Activated CD8-positive, alpha-beta memory T cell treated with anti-CD3 and anti-CD28 coated beads, Interleukin-2, amount 50 U/mL, for 24 hours (primary cell): ENCODE data around the gene SEC16A.
"Not testable (repeated sequence)": the region's sequence is repeated elsewhere in the genome, so short reads cannot be mapped to it uniquely, and the experiment has no call there.

Experiments
- DNase-seq: peaks from one replicate; pipeline ENCODE4 v3.0.0-alpha.2; 2020; ENCODE audit errors: extremely low read depth

SEC16A gene

DNA sequence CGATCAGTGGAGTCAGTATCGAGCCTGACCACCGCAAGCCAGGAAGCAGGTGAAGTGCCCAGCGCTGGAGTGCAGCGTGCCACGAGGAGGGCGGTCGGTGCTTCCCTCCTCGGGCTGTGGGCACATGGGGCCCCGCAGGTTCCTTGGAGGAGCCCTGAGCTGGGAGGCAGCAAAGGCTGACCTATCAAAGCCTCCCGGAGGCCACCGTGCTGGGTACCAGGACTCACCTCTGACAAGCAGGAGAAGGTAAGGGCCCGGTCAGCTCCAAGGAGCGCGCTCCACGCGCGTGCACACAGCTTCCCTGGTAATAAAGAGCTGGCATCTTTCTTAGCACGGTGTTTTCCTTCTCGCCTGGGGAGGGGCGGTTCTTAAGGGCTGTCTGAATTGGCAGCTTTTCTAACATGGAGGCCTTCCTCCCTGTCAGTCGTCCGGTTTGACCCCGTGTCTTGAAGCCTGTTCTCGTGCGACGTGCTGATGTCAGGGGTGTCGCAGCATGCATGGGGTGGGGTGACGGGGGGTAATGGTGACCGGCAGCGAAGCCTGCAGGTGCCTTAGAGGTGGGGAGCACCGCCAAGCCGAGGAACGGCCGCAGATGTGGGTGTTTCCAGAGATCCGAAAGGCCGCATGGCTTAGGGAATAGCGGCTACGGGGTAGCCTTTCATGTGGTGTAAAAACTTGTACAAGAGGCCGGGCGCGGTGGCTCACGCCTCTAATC is 59.3 kb downstream of the SEC16A start:
- DNase-seq: no peak

DNA sequence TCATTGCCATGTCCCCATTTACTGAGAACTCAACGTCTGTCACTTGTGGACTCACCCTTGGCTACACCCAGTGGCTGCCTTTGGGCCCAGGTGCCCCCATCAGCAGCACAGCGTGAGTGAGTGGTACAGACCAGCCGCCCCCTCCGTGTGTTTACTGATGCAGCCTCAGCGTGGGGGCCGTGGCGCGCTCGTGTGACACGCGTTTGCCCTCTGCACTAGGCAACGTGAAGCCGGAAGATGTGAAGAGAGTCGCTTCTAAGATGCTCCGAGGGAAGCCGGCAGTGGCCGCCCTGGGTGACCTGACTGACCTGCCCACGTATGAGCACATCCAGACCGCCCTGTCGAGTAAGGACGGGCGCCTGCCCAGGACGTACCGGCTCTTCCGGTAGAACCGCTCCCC is 60.0 kb downstream of the SEC16A start:
- DNase-seq: no peak

DNA sequence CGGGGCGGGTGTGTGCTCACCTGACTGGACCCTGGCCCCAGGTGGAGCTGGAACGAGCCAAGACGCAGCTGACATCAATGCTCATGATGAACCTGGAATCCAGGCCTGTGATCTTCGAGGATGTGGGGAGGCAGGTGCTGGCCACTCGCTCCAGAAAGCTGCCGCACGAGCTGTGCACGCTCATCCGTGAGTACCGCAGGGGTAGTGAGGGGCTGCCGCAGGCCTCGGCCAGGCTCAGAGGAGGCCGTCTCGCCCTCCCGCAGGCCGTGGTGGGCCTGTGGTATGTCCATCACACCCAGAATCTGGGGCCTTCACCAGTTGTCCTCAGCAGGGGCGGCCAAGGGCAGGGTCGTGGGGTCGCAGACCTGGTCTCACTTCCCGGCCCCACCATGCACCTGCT is 61.0 kb downstream of the SEC16A start:
- DNase-seq: no peak

DNA sequence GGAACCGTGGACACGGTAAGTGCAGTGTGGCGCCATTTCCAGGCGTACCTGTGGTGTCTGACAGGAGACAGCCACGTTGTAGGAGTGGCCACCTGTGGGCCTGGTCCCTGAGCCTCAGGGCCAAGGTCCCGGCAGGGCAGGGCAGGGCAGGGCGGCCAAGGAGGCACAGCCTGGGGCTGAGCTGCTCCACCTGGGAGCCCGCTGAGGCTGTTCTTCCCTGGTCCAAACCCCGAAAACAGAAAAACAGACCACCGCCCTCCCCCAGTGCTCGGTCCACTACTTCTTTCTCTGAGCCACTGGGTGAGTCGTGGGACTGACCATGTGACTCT is 63.8 kb downstream of the SEC16A start:
- DNase-seq: no peak

DNA sequence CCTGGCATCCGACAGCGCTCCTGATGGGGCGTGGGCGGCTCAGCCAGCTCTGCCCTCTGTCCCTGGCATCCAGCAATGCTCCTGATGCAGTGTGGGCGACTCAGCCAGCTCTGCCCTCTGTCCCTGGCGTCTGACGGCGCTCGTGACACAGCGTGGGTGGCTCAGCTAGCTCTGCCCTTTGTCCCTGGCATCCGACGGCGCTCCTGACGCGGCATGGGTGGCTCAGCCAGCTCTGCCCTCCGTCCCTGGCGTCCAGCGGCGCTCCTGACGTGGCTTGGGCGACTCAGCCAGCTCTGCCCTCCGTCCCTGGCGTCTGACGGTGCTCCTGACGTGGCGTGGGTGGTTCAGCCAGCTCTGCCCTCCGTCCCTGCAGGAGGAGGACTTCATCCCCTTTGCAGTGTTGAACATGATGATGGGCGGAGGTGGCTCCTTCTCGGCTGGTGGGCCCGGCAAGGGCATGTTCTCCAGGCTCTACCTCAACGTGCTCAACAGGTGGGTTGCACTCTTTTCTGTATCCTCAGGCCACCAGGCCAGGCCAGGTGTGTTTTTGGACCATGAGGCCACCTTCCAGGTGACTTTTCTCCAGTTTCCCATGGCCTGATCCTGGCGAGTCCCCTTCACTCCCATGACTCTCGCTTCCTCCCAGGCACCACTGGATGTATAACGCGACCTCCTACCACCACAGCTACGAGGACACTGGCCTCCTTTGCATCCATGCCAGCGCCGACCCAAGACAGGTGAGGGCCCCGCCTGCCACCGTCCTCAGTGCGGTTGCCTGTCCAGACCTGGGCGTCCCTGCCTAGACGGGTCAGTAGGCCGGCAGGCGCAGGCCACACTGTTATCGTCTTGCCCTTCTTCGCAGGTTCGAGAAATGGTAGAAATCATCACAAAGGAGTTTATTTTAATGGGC is 64.4 kb downstream of the SEC16A start:
- no peak for DNase-seq

DNA sequence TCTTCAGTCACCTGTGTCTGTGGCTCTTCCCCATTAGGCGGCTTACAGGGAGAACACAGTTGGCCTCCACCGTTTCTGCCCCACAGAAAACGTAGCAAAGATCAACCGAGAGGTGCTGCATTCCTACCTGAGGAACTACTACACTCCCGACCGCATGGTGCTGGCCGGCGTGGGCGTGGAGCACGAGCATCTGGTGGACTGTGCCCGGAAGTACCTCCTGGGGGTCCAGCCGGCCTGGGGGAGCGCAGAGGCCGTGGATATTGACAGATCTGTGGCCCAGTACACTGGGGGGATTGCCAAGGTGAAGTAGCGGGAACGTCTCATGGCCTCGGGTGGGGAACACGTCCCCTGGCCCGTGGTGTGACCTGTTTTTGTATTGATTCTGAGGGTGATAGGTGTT is 65.9 kb downstream of the SEC16A start:
- DNase-seq: no peak

DNA sequence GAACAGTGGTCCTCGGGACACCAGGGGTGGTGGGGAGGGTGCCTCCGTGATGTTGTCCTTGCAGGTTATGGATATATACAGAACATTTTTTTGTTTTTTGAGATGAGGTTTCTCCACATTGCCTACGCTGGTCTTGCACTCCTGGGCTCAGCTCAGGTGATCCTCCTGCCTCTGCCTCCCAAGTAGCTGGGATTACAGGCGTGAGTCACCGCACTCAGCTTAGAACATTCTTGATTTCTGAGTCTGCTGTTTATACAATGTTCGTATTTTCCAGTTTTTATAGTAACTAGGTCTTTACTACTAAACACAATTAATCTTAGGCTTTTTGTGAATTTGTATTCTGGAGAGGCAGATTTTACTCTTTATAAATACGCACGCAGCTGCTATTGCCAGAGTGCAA is 66.4 kb downstream of the SEC16A start:
- no peak for DNase-seq

DNA sequence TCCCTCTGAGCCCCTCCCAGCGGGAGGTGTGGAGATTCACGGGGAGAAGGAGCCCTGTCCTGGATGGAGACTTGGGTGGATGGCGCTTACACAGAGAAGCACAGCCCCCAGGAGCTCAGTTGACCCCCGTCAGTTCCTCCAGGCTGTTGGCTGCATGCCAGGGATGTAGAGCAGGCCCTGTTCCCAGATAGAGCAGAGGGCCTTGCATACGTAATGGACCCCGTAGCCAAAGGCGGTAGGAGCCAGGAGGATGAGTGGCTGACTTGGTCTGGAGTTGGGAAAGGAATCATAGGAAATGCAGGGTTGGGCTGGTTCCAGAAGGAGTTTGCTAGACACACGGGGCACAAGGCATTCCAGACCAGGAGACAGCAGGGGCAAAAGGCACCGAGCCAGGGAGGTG is 69.9 kb downstream of the SEC16A start:
- DNase-seq: no peak

DNA sequence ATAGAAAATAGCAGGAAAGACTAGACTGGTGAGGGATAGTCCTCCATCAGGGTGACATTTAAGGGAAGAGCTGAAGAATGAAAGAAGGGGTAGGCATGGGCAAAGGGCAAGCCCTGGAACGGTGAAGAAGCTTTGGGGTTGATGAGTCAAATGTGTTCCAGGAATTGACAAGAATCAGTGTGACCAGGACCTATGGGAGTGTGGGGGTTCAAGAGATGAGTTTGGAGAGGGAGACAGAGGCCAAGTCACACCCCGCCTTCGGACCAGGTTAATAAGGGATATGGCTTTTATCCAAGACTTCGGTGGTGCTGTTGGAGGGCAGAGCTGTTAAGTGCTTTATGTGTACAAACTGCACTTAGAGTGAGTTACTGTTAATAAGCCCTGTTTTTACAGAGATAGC is 71.5 kb downstream of the SEC16A start:
- no peak for DNase-seq

DNA sequence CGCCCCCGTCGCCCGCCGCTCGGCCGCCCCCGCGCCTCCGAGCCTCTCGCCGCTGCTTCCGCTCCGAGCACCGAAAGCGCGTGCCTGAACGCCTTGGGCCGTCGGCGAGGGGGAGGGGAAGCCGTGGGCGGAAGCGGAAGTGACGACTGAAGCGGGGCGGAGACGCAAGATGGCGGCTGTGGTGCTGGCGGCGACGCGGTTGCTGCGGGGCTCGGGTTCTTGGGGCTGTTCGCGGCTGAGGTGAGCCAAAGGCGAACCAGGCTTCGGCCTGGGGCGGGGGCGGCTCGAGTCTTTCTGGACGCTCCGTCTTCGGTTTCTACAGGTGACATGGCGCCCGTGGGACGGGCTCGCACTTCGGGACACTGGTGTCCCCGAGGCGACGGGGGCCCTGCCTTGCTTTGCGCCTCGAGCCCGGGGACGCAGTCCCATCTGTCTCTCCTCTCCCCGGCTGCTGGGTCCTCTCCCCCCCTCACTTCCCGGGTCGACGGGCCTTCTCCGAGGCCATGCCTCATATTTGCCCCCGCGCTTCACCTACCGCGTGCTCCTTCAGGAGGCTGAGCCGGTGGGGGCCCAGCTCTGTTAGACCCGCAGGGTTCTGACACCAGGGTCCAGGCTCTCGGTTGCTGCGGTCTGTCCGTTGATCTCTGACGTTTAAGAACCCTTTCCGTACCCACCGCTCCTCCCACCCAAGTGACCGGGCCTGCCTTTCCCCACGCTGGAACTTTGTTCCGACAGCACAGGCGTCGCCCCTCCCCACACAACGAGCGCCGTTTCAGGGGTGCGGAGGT is 72.1 kb downstream of the SEC16A start, which contains the start of the genes ENTR1 and PMPCA:
ENTR1 (minus strand) TSS at position 115 of the 788 bp plus-strand sequence. CDS start 217 bp downstream, outside the sequence.
PMPCA (plus strand) TSS at position 159 of the 788 bp plus-strand sequence; CDS start at position 170, 11 bp downstream.
- DNase-seq: peak; percentile 91

DNA sequence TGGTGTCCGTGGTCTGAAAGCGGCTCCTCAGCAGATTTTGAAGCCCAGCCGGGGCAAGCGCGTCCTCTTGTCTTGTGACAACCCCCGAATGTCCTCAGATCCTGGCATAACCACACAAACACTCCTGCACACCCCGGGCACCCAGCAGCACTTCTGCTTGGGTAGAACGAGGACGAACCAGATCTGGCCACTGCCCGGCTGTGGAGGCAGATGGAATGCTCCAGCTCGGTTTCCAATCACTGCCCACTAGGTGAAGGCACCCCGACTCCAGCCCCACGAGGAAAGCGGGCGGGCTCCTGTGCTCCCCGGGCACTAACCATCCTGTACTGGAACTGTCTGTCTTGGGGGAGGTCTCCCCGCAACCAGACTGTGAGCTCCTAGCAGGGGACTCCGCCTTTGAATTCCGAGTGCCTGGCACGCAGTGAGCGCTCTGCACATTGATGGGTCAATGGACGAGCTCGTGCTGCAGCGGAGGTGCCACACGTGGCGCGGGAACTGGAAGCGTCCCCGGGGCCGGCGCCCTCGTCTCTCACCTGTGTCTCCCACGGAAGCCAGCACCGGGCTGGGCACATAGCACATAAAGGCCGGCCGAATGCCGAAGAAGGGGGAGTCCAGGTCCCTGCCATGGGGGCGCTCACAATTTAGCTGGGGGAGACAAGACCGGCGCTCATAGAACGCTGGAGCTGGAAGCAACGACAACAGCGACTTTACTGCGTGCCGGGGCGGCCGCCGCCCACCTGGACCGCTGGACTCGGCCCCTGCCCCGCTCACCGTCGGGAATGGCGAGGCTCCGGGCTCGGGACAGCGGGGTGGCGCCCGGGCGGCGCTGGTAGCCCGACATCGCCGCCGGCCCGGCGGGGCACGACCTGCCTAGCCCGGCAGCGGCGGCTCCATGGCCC is 73.0 kb downstream of the SEC16A start:
- DNase-seq: no peak

DNA sequence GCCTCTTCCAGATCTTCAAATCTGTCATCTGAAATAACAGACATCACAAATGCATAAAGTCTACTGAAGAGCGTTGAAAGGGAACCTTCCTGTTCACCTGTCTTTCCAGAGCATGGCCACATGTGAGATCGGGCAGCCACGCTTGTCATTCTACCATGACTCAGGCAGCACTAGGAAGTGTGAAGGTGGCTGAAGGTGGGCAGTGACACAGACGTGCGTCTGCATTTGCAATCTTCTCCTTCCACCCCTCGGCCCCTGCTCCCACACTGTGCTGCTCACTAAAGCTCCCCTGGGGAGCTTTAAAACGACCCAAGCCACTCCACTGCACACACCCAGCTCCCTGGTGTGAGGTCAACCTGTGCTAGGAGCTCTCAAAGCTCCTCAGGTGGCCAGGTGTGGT is 74.9 kb downstream of the SEC16A start:
- no peak for DNase-seq

DNA sequence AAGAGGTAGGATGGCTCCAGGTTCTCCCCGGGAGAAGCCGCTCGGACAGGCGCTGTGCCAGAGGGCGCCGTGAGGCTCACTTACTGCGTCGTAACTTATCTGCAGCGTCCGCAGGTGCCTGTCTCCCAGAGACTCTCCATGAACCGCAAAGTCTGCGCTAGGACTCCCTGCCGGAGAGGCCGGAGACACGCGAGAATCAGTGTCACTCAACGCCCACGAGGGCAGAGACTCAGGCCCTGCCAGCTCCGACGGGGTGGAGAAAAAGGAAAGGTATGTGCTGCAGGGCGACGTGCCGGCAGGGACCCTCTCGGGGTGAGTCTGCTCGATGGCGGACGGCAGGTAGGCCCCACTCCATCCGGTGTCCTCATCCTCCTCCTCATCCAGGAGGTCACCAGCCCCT is 75.8 kb downstream of the SEC16A start:
- not testable (repeated sequence) for DNase-seq

DNA sequence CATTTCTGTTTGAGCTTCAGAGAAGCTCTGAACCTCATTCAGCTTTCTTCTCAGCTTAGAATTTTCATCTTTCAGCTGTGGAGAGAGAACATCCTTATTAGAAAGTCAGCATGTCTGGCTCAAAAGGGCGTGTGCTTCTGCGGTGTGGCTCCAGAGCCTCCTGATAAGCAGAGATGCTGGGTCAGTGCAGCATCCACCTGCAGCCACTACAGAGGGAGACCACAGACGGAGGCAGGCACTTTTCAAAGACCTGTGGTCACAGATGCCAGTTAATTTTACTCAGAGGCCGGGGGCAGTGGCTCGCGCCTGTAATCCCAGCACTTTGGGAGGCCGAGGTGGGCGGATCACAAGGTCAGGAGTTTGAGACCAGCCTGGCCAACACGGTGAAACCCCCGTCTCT is 76.9 kb downstream of the SEC16A start:
- DNase-seq: not testable (repeated sequence)

DNA sequence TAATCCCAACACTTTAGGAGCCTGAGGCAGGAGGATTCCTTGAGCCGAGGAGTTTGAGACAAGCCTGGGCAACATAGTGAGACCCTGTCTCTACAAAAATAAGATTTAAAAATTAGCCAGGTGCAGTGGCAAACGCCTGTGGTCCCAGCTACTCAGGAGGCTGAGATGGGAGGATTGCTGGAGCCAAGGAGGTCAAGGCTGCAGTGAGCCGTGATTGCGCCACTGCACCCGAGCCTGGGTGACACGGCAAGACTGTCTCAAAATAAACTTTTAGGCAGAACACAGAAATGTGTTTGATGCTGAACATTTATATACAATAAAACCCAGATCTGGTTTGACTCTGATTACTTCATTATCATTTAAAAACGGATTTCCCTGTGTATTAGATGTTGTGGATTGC is 77.4 kb downstream of the SEC16A start:
- no peak for DNase-seq

DNA sequence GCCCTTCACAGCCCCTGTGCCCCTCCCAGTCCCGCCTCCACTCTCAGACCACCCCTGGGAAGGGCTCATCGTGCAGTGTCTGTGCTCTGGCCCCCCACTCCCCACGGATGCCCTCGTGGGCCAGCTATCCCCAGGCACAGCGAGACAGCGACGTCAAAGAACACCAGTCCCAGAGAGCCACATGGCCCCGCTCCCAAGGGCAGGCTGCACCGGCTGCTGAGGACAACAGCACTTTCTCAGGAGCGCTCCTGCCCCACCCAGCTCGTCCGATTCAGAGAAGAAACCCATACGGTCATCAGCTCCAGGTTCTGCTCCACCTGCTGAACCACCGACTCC is 78.1 kb downstream of the SEC16A start:
- no peak for DNase-seq

DNA sequence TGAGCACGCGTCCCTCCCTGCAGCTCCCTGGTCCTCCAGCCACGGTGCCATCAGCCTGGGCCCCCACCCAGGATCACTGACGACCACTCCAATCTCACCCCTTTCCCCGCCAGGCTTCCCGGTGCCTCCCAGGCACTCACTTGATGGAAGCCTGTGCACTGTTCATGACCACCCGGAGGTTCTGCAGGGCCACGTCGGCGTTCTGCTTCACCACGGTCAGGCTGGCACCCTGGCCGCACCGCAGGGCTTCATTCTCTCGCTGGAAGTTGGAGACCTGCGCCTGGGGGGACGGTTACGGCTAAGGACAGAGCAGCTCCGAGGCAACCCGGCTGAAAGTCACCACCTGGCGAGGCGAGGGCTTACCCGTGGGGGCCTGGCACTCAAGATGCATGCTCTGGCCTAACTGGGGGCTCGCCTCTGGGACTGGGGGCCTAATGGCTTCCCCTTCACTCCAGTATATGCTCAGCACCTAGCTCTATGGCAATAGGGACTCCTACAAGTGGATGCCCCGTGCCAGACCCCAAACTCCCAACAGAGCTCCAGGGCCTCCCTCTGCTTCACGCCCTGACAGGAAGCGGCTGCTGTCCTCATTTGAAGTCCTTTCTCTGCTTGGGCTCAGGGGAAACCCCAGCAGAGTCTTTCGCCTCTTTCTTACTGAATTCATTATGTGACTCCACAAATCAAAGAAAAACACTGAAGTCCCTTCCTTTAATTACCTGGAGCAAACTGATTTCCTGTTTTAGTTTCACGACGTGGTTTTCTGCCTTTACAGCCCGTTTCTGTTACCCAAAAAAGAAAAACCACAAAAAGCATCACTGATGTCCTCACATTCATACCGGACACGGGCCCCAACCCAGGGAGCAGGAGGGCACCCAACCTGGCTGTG is 78.7 kb downstream of the SEC16A start:
- DNase-seq: no peak

DNA sequence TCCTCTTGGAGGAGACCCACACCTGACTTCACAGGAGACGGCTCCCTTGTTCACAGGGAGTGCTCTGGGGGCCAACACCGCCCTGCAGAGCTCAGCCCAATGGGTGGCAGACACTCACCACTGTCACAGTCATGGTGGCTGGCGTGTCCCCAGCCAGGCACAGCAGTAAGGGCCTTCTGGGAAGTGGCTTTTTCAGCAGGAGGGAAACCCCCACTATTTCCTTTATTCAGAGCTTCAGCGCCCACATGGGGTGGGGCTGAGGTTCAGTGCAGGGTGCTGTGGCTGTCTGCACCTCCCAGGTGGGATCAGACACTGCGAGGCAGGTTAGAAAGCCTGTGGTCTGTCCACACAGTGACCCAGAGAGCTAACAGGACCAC is 79.3 kb downstream of the SEC16A start:
- DNase-seq: no peak

DNA sequence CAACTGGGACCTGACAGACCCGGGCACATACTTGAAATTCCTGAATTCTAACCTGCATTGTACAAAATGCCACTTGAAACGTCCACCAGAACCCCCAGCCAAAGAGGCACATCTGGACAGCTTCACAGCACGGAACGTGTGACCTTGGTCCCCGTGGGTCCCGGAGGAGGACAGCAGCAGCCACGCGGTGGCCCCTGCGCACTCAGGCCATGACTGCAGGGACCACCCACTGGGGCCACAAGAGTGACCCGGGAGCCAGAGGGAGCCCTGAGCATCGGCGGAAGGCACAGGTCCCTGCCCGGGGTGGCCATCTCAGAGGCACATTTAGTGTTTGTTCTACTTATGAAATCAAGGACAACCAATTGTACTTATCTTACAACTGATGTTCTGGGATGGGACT is 80.8 kb downstream of the SEC16A start:
- no peak for DNase-seq

DNA sequence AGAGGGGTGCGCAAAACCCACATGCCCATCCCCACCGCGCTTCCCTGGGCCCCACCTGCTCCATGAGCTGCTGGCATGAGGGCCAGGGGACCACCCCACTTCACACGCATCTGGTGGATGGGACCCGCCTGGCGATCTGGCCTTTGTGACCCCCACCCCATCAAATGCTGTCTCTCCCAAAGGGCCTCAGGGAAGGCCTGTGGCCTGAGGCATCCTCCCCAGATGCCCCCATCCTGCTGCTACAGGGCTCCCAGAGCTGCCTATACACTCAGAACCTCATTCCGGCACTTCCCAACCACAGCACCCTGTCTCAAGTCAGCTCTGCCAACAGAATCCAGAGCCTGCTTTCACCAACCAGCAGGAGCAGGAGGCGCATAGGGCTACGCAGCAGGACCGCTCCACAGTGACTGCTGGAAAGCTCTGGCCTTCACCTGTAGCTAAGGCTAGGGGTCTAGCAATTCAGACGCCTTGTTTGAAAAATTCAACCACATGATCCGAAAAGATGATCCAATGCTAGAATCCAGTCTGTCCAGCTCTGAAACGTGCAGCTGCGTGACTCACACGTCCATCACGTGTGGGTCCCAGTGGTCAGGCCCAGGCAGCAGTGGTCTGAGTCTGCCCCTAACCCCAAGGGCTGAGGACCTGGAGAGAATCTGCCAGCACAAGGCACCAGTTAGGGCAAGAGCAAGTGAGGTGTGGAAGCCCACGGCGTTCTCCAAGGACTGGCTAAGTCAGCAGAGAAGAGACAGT is 81.5 kb downstream of the SEC16A start:
- no peak for DNase-seq
